ENCODE data around the gene DIS3L2.
A peak's percentile ranks its signal among the peaks of the same experiment; 100 is the strongest.

The DIS3L2 gene

DNA sequence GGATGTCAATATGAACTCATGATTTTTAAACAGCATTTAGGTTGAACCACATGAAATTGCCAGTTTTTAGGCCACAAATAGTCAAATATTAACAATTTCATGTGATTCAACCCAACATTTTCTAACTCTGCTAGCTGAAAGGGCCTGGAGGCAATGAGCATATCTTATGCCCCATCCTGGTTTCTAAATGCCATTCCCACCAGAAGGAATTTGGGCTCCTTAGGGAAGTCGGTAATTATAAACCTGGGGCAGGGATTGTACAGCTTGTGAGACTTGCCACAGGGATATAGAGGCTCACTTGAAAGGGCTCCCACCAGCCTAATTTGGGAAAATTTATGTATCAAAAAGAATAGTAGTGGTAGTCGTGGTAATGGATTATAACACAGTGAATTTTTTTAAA lies 238.7 kb downstream of the DIS3L2 start:
- no peak for DNase-seq

GRCh38 chr2:232203166-232203891 lies 241.8 kb downstream of the DIS3L2 start:
- no peak for DNase-seq

DNA sequence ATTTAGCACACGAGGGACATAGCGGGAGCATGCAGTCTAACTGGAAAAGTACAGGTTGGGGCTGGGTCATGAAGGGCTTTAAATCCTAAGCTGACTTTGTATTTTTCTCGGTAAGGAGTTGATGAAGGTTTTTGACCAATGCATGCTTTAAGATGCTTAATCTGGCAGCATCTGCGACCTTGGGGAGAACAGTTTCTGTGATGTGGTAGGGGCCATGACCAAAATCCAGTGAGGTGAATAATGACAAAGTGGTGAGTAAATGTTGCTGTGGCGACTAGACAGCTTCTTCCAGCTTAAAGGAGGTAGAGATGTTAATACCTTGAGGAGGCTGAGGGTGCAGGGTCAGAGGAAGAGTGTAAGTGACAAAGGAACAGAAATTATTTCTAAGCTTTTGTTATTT lies 242.4 kb downstream of the DIS3L2 start:
- DNase-seq, result peak in 1 of 2 experiments; percentile 20

DNA sequence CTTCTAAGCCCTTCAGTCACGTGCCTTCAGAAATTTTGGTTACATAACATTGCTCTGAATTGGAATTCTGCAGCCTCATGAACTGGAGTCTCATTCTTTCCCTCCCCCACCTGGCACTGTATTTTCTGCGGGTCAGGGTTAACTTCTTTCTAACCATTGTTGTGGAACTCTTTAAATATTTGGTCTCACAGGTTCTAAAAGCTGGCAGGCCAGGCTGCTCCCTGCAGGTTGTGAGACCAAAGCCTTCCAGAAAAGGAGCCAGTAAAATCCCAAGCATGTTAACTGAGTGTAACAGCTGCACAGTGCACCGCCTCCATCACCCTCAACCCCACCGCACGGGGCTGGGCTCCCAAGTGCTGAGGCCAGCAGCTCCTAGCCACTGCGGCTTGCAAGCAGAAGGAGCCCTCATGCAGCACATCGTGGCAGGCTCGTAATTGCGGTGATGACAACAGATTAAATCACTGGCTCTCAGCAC lies 243.0 kb downstream of the DIS3L2 start:
- DNase-seq, result no peak

DNA sequence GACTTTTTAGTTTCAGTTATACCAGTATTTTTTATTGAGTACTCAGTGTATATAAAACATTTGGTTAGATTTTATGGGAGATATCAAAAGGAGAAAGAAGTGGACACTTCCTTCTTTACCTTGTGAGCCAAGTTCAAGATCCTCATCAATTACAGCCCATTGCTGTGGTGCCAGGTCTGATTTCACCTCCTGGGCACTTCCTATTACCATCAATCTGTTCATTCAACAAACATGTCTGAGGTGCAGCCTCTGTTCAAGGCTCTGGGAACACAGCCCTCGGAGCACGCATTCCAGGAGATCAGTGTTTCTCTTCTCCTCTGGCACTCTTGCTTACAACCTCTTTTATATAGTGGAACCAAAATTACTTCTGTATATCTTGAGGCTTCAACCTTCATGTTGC lies 245.7 kb downstream of the DIS3L2 start:
- DNase-seq, result no peak

DNA sequence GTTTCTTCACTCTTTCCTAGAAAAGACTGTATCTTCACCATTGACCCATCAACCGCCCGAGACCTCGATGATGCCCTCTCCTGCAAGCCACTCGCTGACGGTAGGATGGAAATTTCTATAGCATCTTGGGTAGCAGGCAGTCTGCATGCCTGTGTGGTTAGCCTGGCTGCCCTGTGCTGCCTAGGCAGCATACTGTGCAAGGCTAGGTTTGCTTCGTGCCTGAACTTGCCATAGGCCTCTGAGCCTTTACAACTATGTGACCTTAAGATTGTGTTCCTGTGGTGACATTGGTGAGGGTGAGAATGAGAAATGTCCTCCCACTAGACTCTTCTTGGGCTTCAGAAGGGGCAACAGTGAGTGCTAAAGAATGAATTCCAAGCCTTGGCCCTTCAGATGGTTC lies 248.8 kb downstream of the DIS3L2 start:
- no peak for DNase-seq

DNA sequence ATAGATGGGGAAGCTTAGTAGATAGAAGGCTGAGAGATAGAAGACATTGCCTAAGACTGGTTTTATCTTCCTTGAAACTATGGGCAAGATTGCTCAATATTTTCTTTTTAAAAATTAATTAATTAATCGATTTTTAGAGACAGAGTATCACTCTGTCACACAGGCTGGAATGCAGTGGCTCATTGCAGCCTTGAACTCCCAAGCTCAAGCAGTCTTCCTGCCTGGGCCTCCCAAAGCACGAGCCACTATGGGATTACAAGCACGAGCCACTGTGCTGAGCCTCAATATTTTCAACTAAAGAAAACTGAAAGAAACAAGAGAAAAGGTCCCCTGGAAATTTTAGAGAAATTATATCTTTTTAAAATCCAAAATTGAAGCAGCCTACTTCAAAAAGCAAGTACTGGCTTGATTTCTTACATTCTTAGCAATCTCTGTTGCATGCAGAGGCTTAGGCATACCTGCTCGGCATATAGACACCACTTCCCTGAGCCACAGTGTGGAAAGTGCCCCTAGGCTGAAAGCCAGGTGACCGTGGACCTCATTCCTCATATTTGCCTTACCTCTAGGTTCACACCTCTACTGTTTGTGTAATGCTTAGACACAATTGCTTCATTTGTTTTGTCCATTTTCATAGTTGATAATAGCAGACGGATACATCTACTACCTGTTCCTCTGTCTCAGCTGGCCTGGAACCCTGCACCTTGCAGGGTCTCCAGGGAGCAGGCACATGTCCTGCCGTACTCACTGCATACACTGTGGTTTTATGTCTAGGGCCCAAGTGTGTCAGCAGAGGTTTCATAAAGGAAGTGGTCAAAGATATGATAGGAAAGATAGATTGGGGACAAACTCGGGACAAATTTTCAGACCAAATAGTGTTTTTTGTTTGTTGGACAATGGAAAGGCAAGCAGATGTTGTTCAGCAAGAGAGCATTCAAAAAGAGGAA lies 250.5 kb downstream of the DIS3L2 start:
- DNase-seq, result no peak

- no peak for DNase-seq
Measured at GRCh38 chr2:232213176-232213575, 251.7 kb downstream of the DIS3L2 start.

GRCh38 chr2:232214053-232214452 lies 252.5 kb downstream of the DIS3L2 start:
- DNase-seq, result no peak

DNA sequence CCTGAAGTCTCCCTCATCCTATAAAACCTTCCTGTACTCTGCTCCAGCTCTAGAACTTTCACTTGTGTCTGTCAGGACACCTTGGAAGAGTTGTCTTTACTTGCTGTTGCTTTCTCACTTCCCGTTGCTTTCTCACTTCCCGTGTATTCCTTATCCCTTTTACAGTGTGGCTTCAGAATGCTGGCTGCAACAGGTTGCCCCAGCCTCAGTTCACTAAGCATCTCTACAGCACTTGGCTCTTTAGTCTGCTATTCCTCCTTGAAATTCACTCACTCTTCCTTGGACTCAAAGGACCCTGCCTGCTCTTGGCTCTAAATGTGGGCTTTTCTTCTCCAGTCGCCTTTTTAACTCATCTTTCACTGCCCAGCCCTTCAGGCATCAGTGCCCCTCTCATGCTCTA lies 254.5 kb downstream of the DIS3L2 start:
- no peak for DNase-seq

GRCh38 chr2:232218778-232219495 lies 257.4 kb downstream of the DIS3L2 start:
- no peak for DNase-seq

- DNase-seq, result no peak
Measured at GRCh38 chr2:232219496-232219870, 258.0 kb downstream of the DIS3L2 start.

DNA sequence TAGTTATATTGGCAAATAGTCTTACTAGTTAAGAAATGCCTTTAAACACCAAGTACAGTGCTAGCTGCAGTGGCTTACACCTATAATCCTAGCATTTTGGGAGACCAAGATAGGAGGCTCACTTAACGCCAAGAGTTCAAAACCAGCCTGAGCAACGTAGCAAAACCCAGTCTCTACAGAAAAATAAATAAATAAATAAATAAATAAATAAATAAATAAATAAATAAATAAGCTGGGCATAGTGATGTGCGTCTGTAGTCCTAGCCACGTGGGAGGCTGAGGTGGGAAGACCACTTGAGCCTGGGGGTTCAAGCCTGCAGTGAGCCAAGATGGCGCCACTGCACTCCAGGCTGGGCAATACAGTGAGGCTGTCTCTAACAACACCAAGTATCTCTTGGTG lies 258.4 kb downstream of the DIS3L2 start:
- no peak for DNase-seq

- no peak for DNase-seq
Measured at GRCh38 chr2:232225429-232225828, 263.9 kb downstream of the DIS3L2 start.

DNA sequence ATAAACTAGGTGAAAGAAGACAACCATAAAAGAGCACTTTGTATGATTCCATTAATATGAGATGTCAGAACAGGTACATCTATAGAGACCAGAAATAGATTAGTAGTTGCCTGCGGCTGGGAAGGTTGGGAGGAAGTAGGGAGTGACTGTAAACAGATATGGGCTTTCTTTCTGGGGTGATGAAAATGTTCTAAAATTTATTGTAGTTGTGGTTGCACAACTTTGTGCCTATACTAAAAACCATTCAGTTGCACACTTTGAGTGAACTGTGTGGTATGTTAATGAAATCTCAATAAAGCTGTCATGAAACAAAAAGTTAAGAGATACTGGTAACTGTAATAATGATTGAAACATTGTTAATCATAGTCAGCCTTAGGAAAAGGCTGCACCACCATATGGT lies 264.4 kb downstream of the DIS3L2 start:
- DNase-seq, result no peak

DNA sequence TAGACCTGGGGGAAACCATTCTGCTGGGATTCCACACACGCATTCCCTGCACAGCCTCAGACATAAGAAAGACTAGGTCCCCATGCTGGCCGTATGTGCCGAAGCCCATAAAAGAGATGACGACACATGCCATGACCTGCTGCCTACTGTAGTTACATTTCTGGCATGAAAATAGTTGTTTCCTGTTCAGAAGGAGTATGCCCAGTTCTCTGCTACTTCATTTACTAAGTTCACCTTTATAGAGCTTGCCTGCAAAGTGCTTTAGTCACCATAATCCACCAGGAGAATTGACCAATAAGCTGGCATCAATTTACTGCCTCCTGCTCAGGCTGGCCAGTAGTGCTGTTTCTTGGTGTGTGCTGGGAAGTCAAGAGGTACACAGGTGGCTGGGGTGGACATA lies 266.8 kb downstream of the DIS3L2 start:
- DNase-seq, result no peak

DNA sequence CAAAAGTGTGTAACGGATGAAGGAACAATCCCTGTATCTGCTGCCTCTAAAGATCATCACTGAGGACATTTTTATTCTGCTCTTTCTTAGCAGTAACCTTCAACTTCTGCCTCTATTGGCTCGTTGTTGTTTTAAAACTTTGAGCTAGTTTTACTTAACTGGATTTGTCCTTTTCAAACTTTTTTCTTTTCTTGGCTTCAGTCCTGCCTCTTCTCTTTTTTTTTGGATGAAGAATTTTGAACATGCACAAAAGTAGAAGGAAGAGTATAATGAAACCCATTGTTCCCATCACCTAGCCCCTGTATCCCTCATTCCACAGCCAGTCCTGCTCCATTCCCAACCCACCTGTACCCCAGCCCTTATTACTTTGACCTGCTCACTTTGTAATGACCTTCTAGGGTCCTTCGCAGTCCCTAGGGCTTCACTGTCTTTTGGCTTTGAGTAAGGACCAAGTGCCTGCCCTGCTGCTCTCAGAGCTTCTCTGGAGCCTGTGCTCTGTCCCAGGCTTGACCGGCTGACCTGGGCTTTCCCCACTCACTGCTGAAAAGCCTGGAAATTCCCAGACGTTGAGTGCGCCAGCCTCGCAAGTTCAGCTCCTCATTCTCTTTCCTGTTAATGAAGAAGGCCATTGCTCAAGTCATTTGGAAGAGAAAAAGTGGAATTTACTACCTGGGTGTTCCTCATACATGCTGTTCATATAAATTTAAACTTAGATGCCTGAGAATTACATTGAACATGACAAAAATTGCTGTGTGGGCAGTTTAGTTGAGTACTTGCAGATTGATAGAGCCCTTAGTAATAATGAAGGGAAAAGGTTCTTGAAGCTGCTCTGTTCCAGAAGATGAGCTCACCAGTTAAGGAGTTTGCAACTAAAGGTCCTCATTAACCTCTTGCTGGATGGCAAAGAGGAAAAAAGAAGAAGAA lies 267.7 kb downstream of the DIS3L2 start:
- DNase-seq, result no peak

DNA sequence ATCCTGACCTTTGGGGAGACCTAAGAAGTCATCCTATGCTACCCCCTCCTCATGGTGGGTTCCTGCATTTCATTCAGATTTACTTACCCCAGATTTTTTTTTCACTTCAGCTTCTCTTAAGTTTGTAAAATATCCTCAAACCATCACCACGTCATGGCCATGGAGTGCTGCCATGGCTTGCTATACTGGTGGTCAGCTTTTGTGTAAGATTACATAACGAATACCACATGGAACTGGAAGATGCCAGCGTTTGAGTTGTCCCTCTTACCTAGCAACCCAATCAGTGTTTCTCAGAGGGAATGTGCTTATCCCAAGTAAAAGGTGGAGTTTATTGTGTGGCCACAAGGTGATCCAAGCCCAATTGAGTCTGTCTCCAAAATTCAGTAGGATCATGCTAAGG lies 268.4 kb downstream of the DIS3L2 start:
- no peak for DNase-seq

DNA sequence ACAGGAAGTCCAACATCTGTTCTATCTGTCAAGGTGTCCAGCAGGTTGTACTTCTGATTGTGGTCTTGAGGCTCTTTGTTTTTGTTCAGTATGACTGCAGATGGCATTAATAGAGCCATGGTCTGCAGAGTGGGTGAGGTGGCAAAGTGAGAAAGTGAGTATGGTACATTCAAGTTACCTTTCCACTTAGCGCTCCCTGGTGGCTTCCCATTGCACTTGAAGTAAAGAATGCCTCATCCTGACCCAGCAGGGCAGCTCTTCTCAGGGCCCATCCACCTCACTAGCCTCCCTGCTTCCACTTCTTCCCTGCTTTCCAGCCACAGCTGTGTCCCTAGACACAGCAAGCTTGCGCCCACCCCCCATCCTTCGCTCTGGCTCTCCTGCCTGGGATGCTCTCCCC lies 269.0 kb downstream of the DIS3L2 start:
- DNase-seq, result peak in 1 of 2 experiments; percentile 51

DNA sequence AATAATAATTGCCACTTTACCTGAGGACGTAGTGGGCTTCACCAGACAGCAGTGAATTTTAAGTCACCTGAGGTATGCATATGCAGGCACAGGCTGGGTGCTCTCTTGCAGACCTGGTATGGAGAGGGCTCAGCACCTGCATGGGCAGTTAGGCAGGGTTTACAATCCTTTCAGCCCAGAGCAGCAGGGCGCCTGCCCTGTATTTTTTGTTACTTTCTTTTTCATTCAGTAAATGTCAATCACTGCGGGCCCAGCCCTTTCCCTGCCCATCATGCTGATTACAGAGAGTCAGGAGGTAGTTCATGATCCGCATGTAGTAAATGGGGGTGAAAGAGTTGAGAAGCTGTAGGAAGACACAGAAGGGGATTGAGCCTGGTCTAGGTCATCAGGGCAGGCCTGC lies 270.0 kb downstream of the DIS3L2 start:
- no peak for DNase-seq

DNA sequence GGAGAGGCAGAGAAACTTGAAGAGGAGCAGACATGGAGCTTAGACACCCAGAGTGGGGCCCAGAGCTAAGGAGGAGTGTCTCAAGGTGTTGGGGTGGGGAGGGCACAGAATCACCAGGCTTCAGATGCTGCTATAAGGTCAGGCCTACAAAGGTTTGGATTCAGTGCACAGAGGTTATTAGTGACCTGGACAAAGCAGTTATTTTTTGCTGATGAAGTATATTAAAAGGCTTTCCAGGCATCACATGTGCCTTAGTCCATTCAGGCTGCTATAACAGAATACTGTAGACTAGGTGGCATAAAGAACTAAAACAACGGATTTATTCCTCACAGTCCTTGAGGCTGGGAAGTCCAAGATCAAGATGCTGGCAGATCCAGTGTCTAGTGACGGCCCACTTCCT lies 271.4 kb downstream of the DIS3L2 start:
- DNase-seq, result no peak

- no peak for DNase-seq
Measured at GRCh38 chr2:232234922-232235615, 273.6 kb downstream of the DIS3L2 start.

All from activated T-cell treated with anti-CD3 and anti-CD28 coated beads, Interleukin-2, amount 50 U/mL, for 48 hours (primary cell).